Ovary (tissue), 3 donors: ENCODE data around the gene SULT1A1.
"Not testable (repeated sequence)": the region's sequence is repeated elsewhere in the genome, so short reads cannot be mapped to it uniquely, and the experiment has no call there.

ENCODE experiments used
- EP300 ChIP-seq: sonication (generic); formaldehyde crosslinking; IDR thresholded peaks from one replicate; pipeline ENCODE4 v1.6.1; 2017; ENCODE audit warnings: antibody characterized with exemption
- POLR2A ChIP-seq: fragments of 450-650 bp; IDR thresholded peaks from one replicate; pipeline ENCODE4 v1.6.1; 2017; ENCODE audit warnings: antibody characterized with exemption, mild to moderate bottlenecking, moderate library complexity
- TF ChIP-seq, protein P1 (sequence below), 3 donors: fragments of 450-650 bp in 2 of 3; fragments of 200-600 bp in 1 of 3; IDR thresholded peaks; one replicate each; pipeline versions ENCODE4 v1.5.1 to v1.8.0; 2016 to 2022; ENCODE audit warnings: antibody characterized with exemption in 3 of 3, mild to moderate bottlenecking in 1 of 3
- donor health status: DM: no; HTN: no; CAD: no.

DNA sequence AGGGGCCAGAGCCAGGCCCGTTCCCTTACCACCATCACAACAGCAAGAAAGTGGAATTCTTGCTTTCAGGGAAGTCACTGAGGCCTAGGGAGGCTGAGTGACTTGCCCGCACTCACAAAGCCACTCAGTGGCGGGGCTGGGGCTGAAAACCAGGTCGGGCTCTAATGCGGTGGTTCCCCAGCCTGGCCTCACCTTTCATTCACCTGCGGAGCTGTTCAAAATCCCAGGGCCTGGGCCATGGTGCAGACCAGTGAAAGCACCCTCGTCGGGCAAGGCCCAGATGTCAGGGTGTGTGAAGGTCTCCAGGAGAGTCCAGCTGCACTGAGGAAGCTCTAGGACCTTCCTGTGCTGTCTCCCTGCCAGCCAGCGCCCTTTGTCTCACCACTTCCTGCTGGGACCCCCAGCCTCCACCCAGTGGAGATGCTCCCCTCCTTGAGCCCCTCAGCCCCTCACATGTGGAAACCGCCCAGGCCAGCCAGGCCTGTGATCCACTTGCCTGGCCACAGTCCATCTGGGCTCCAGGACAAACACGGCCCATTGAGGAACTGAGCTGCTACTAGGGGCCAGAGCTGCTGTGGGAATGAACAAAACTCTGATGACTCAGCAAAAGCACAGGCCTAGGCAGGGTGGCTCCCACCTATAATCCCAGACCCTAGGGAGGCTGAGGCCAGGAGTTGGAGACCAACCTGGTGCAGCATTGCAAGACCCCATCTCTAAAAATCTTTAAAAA, 812 bp downstream of the SULT1A1 start:
- TF ChIP-seq, protein P1, sequence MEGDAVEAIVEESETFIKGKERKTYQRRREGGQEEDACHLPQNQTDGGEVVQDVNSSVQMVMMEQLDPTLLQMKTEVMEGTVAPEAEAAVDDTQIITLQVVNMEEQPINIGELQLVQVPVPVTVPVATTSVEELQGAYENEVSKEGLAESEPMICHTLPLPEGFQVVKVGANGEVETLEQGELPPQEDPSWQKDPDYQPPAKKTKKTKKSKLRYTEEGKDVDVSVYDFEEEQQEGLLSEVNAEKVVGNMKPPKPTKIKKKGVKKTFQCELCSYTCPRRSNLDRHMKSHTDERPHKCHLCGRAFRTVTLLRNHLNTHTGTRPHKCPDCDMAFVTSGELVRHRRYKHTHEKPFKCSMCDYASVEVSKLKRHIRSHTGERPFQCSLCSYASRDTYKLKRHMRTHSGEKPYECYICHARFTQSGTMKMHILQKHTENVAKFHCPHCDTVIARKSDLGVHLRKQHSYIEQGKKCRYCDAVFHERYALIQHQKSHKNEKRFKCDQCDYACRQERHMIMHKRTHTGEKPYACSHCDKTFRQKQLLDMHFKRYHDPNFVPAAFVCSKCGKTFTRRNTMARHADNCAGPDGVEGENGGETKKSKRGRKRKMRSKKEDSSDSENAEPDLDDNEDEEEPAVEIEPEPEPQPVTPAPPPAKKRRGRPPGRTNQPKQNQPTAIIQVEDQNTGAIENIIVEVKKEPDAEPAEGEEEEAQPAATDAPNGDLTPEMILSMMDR (IDR thresholded peaks at IDR 0.05) = not testable (repeated sequence)
- not testable (repeated sequence) for TF ChIP-seq EP300, POLR2A
